H1 (cell line): ENCODE results near the gene BNIP5. TPM values are rescaled to one million over a fixed set of nuclear protein-coding genes. Genes with fewer than 3 reads are reported as not detected.

ENCODE experiments used
- CHD2 ChIP-seq: IDR thresholded peaks from 2 replicates; pipeline ENCODE4 v1.6.1; 2012; ENCODE audit warnings: low read length, improper control_type of control experiment
- KDM1A ChIP-seq: fragments of 200-600, 300-600 bp; sonication (generic); IDR thresholded peaks from 2 replicates; pipeline ENCODE4 v1.7.1; 2016; ENCODE audit warnings: mild to moderate bottlenecking, low read length, borderline replicate concordance
- KDM4A ChIP-seq: IDR thresholded peaks from one replicate; pipeline ENCODE4 v1.7.1; 2012; ENCODE audit warnings: low read depth, mild to moderate bottlenecking, moderate library complexity, low read length, inconsistent platforms; ENCODE audit not compliant: severe bottlenecking
- PHF8 ChIP-seq: fragments of 200-600 bp; sonication (generic); conservative IDR thresholded peaks from 2 replicates; pipeline ENCODE4 v1.7.1; 2012; ENCODE audit warnings: low read depth, mild to moderate bottlenecking, inconsistent platforms, low read length, moderate library complexity
- RBBP5 ChIP-seq: IDR thresholded peaks from 2 replicates; pipeline ENCODE4 v1.7.1; 2012; ENCODE audit warnings: low read depth, mild to moderate bottlenecking, inconsistent platforms, low read length, moderate library complexity, borderline replicate concordance
- SUZ12 ChIP-seq: fragments of 200-600 bp; sonication (generic); IDR thresholded peaks from 2 replicates; pipeline ENCODE4 v1.6.1; 2012; ENCODE audit warnings: mild to moderate bottlenecking, inconsistent platforms, low read length, moderate library complexity, mixed read lengths
- YY1 ChIP-seq: IDR thresholded peaks from 2 replicates; pipeline ENCODE4 v1.6.1; 2011; ENCODE audit warnings: low read depth, mild to moderate bottlenecking, low read length
- polyA plus RNA-seq, 7 experiments: library from polyadenylated mRNA; depleted of rRNA in 3 of 7; stranded (reverse) in 5 of 7; unstranded in 2 of 7; fragments of >200 nt in 5 of 7; fragments of 200-250 nt in 2 of 7; gene quantifications; 1 replicate in 5 of 7; 2 replicates in 1 of 7; 4 replicates in 1 of 7; pipeline versions ENCODE4 v1.2.1 to v1.2.3, GENCODE V29; 2011 to 2013; ENCODE audit warnings: missing spikeins in 2 of 7, mixed read lengths in 2 of 7
- total RNA-seq: library from RNA; stranded (reverse); fragmentation: NEBNext Ultra II Directional; extraction: Animal tissue kit (Norgen Biotek cat#: 25700); gene quantifications from 2 replicates; pipeline ENCODE4 v1.2.1, GENCODE V29; 2021
- TF ChIP-seq, protein P1 (sequence below), 3 experiments: IDR thresholded peaks; 1 replicate in 2 of 3; 2 replicates in 1 of 3; pipeline versions ENCODE4 v1.5.1 to v1.6.1; 2011; ENCODE audit warnings: low read length in 3 of 3, mild to moderate bottlenecking in 3 of 3, inconsistent platforms in 2 of 3, low read depth in 1 of 3, moderate library complexity in 1 of 3; ENCODE audit not compliant: insufficient read depth in 1 of 3; ENCODE audit errors: control extremely low read depth in 1 of 3

Gene BNIP5
- total and polyA plus RNA-seq, 2 of the 8 experiments (the other 6 are each of a cell fraction or from before 2014, with no cell fraction given), result not detected

DNA sequence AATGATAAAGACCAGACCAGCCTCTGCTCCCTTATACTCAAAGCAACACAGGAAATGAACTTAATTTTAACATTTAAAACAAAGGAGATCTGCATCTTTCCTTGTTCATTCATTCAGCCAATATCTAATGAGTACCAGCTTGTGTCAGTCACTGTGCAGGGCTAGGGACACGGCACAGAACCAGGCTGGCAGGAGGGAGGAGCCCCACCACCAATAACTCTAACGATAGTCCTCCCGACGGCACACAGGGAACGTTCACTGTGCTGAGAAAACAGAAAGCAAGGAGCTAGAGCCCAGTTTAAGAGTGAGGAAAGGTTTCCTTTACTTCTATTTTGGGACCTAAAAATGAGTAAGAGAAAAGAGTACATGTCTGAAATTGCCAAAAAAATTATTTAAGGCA lies 40.9 kb upstream of the BNIP5 start (continued):
- TF ChIP-seq CHD2 (no peak), YY1 (no peak), PHF8 (no peak), KDM4A (no peak), SUZ12 (no peak), KDM1A (no peak), RBBP5 (no peak)
- TF ChIP-seq, protein P1, sequence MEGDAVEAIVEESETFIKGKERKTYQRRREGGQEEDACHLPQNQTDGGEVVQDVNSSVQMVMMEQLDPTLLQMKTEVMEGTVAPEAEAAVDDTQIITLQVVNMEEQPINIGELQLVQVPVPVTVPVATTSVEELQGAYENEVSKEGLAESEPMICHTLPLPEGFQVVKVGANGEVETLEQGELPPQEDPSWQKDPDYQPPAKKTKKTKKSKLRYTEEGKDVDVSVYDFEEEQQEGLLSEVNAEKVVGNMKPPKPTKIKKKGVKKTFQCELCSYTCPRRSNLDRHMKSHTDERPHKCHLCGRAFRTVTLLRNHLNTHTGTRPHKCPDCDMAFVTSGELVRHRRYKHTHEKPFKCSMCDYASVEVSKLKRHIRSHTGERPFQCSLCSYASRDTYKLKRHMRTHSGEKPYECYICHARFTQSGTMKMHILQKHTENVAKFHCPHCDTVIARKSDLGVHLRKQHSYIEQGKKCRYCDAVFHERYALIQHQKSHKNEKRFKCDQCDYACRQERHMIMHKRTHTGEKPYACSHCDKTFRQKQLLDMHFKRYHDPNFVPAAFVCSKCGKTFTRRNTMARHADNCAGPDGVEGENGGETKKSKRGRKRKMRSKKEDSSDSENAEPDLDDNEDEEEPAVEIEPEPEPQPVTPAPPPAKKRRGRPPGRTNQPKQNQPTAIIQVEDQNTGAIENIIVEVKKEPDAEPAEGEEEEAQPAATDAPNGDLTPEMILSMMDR (IDR thresholded peaks at IDR 0.05; ENCODE audit: control extremely low read depth in 1 of 3, insufficient read depth in 1 of 3, low read depth in 1 of 3, low read length in 3 of 3), result no peak
- TF ChIP-seq, all 59 proteins: peak for 0
